HepG2 (cell line): Measurements from ENCODE around the gene NT5C3B. TPM values are rescaled to one million over a fixed set of nuclear protein-coding genes. Genes with fewer than 3 reads are reported as not detected.
A peak's percentile ranks its signal among the peaks of the same experiment; 100 is the strongest.

Source experiments
- CC2D1A ChIP-seq: sonication (generic); formaldehyde crosslinking; IDR thresholded peaks from 2 replicates; pipeline ENCODE4 v1.8.1; 2023; ENCODE audit warnings: mild to moderate bottlenecking, missing genetic modification reagents
- DDIT3 ChIP-seq: sonication (generic); formaldehyde crosslinking; IDR thresholded peaks from 2 replicates; pipeline ENCODE4 v1.4.0; 2020; ENCODE audit warnings: mild to moderate bottlenecking, missing genetic modification reagents
- DPF2 ChIP-seq: sonication (generic); formaldehyde crosslinking; IDR thresholded peaks from 2 replicates; pipeline ENCODE4 v1.4.0; 2020; ENCODE audit warnings: mild to moderate bottlenecking, low read depth, missing genetic modification reagents, borderline replicate concordance
- EED ChIP-seq: sonication (generic); formaldehyde crosslinking; IDR thresholded peaks from 2 replicates; pipeline ENCODE4 v1.5.0; 2020; ENCODE audit warnings: mild to moderate bottlenecking, missing genetic modification reagents
- ELK4 ChIP-seq: sonication (generic); formaldehyde crosslinking; IDR thresholded peaks from 2 replicates; pipeline ENCODE4 v1.9.0; 2021; ENCODE audit warnings: missing genetic modification reagents, borderline replicate concordance
- MEIS2 ChIP-seq: sonication (generic); formaldehyde crosslinking; IDR thresholded peaks from 2 replicates; pipeline ENCODE4 v1.9.0; 2021; ENCODE audit warnings: mild to moderate bottlenecking, missing genetic modification reagents
- RARA ChIP-seq: IDR thresholded peaks from 2 replicates; pipeline ENCODE4 v1.6.1; 2016; ENCODE audit warnings: missing genetic modification reagents, missing compliant biosample characterization
- RFXANK ChIP-seq: IDR thresholded peaks from 2 replicates; pipeline ENCODE4 v1.6.1; 2016
- RFXAP ChIP-seq: sonication (generic); formaldehyde crosslinking; IDR thresholded peaks from 2 replicates; pipeline ENCODE4 v1.4.0; 2020; ENCODE audit warnings: missing genetic modification reagents, borderline replicate concordance
- TCF12 ChIP-seq, 2 experiments: fragments of 450-650 bp in 1 of 2; sonication (generic) in 1 of 2; formaldehyde crosslinking in 1 of 2; IDR thresholded peaks; 2 replicates each; pipeline versions ENCODE4 v1.6.1 to v1.8.0; 2017 to 2022; ENCODE audit warnings: antibody characterized with exemption in 1 of 2, mild to moderate bottlenecking in 1 of 2, missing genetic modification reagents in 1 of 2, moderate library complexity in 1 of 2
- TOE1 ChIP-seq: sonication (generic); formaldehyde crosslinking; IDR thresholded peaks from 2 replicates; pipeline ENCODE4 v1.4.0; 2020; ENCODE audit warnings: mild to moderate bottlenecking, missing genetic modification reagents
- ZBTB7A ChIP-seq: sonication (generic); formaldehyde crosslinking; IDR thresholded peaks from 2 replicates; pipeline ENCODE4 v1.8.0; 2022; ENCODE audit warnings: mild to moderate bottlenecking, missing genetic modification reagents
- ZNF260 ChIP-seq: sonication (generic); formaldehyde crosslinking; IDR thresholded peaks from 2 replicates; pipeline ENCODE4 v1.4.0; 2020; ENCODE audit warnings: missing genetic modification reagents, low read depth, mild to moderate bottlenecking, borderline replicate concordance
- ZNF607 ChIP-seq: sonication (generic); formaldehyde crosslinking; IDR thresholded peaks from 2 replicates; pipeline ENCODE4 v1.5.1; 2020; ENCODE audit warnings: missing genetic modification reagents, mild to moderate bottlenecking, borderline replicate concordance
- polyA plus RNA-seq, 8 experiments: library from polyadenylated mRNA; depleted of rRNA in 3 of 8; stranded (reverse) in 7 of 8; unstranded in 1 of 8; fragments of >200 nt; fragmentation: Illumina TruSeq in 4 of 8; extraction: Trizol in 4 of 8; gene quantifications; 2 replicates each; pipeline versions ENCODE4 v1.2.1 to v1.2.3, GENCODE V29; 2011 to 2016; ENCODE audit warnings: low read depth in 4 of 8, missing spikeins in 1 of 8, mixed read lengths in 1 of 8; ENCODE audit not compliant: insufficient read depth in 1 of 8
- total RNA-seq, 5 experiments: library from RNA; depleted of rRNA; stranded (reverse); fragments of >200 nt; fragmentation: Illumina TruSeq; extraction: Trizol; gene quantifications; 2 replicates each; pipeline ENCODE4 v1.2.3, GENCODE V29; 2016; ENCODE audit warnings: low read depth in 1 of 5
- TF ChIP-seq, protein P1 (sequence below): sonication (generic); formaldehyde crosslinking; IDR thresholded peaks from 2 replicates; pipeline ENCODE4 v1.5.0; 2020; ENCODE audit warnings: mild to moderate bottlenecking, missing genetic modification reagents
- TF ChIP-seq, protein P2 (sequence below): sonication (generic); formaldehyde crosslinking; IDR thresholded peaks from 2 replicates; pipeline ENCODE4 v1.4.0; 2020; ENCODE audit warnings: missing genetic modification reagents
- TF ChIP-seq, protein P3 (sequence below): IDR thresholded peaks from 2 replicates; pipeline ENCODE4 v1.6.1; 2016; ENCODE audit warnings: control low read depth
- TF ChIP-seq, protein P4 (sequence below): IDR thresholded peaks from 2 replicates; pipeline ENCODE4 v1.6.1; 2016; ENCODE audit warnings: mild to moderate bottlenecking

NT5C3B gene
- total and polyA plus RNA-seq, 2 of the 13 experiments (the other 11 are each of a cell fraction or from before 2014, with no cell fraction given) = 104 to 126 TPM

DNA sequence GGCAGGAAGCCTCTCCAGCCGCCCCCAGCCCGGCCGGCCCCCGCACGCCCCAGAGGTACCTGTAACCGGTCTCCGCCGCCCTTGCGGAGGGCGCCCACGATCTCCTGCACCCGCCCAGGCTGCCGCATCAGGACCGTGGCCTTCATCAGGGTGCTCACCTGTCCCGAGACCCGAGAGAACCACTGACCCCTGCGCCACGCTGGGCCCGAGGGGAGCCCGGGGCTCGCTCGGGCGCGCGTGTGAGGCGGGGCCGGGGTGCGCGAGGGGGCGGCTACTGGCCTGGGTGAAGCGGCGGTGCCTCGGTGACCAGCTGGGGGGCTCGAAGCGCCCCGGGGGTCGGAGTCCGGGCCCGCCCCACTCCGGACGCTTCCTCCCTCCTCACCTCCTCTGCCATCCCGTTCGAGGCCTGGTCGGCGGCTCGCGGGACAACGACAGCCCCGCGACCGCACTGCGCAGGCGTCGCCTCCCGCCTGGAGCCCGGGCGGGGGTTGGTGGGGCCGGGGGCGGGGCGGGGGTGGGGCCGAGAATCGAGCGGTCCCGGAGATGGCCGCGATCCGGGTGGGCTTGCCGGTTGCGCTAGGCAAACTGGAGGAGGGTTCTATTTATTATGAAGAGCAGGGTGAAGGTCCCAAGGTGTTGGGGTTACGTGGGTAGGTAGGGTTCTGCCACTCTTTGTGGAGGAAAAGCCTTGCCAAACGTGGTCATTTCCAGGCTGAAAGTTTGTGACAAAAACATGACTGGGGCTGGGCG lies at the start of gene NT5C3B (continued):
- TF ChIP-seq, protein P1, sequence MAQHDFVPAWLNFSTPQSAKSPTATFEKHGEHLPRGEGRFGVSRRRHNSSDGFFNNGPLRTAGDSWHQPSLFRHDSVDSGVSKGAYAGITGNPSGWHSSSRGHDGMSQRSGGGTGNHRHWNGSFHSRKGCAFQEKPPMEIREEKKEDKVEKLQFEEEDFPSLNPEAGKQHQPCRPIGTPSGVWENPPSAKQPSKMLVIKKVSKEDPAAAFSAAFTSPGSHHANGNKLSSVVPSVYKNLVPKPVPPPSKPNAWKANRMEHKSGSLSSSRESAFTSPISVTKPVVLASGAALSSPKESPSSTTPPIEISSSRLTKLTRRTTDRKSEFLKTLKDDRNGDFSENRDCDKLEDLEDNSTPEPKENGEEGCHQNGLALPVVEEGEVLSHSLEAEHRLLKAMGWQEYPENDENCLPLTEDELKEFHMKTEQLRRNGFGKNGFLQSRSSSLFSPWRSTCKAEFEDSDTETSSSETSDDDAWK (CRISPR knock-in tag) = no peak
- TF ChIP-seq TOE1 (CRISPR knock-in tag) (no peak), EED (CRISPR knock-in tag) (no peak; the same call in 1 of the 2 replicates), ELK4 (CRISPR knock-in tag) (0 out of 2 replicates have a peak, but pooled peaks have one; percentile 22), MEIS2 (CRISPR knock-in tag) (no peak; the same call in 1 of the 2 replicates), ZBTB7A (CRISPR knock-in tag) (peak; percentile 55; the same call in 1 of the 2 replicates), RFXAP (CRISPR knock-in tag) (no peak), ZNF260 (CRISPR knock-in tag) (no peak), DDIT3 (CRISPR knock-in tag) (no peak), ZNF607 (CRISPR knock-in tag) (0 out of 2 replicates have a peak, but pooled peaks have one; percentile 70), DPF2 (CRISPR knock-in tag) (no peak), CC2D1A (CRISPR knock-in tag) (no peak), RARA (CRISPR knock-in tag) (0 out of 2 replicates have a peak, but pooled peaks have one; percentile 5), RFXANK (CRISPR knock-in tag) (0 out of 2 replicates have a peak, but pooled peaks have one; percentile 3), TCF12 (IDR thresholded peaks at IDR 0.05) (no peak), TCF12 (CRISPR knock-in tag; IDR thresholded peaks at IDR 0.05) (peak; percentile 67; the same call in 1 of the 2 replicates)
- TF ChIP-seq, protein P2, sequence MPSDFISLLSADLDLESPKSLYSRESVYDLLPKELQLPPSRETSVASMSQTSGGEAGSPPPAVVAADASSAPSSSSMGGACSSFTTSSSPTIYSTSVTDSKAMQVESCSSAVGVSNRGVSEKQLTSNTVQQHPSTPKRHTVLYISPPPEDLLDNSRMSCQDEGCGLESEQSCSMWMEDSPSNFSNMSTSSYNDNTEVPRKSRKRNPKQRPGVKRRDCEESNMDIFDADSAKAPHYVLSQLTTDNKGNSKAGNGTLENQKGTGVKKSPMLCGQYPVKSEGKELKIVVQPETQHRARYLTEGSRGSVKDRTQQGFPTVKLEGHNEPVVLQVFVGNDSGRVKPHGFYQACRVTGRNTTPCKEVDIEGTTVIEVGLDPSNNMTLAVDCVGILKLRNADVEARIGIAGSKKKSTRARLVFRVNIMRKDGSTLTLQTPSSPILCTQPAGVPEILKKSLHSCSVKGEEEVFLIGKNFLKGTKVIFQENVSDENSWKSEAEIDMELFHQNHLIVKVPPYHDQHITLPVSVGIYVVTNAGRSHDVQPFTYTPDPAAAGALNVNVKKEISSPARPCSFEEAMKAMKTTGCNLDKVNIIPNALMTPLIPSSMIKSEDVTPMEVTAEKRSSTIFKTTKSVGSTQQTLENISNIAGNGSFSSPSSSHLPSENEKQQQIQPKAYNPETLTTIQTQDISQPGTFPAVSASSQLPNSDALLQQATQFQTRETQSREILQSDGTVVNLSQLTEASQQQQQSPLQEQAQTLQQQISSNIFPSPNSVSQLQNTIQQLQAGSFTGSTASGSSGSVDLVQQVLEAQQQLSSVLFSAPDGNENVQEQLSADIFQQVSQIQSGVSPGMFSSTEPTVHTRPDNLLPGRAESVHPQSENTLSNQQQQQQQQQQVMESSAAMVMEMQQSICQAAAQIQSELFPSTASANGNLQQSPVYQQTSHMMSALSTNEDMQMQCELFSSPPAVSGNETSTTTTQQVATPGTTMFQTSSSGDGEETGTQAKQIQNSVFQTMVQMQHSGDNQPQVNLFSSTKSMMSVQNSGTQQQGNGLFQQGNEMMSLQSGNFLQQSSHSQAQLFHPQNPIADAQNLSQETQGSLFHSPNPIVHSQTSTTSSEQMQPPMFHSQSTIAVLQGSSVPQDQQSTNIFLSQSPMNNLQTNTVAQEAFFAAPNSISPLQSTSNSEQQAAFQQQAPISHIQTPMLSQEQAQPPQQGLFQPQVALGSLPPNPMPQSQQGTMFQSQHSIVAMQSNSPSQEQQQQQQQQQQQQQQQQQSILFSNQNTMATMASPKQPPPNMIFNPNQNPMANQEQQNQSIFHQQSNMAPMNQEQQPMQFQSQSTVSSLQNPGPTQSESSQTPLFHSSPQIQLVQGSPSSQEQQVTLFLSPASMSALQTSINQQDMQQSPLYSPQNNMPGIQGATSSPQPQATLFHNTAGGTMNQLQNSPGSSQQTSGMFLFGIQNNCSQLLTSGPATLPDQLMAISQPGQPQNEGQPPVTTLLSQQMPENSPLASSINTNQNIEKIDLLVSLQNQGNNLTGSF (CRISPR knock-in tag) = no peak
- TF ChIP-seq, protein P3, sequence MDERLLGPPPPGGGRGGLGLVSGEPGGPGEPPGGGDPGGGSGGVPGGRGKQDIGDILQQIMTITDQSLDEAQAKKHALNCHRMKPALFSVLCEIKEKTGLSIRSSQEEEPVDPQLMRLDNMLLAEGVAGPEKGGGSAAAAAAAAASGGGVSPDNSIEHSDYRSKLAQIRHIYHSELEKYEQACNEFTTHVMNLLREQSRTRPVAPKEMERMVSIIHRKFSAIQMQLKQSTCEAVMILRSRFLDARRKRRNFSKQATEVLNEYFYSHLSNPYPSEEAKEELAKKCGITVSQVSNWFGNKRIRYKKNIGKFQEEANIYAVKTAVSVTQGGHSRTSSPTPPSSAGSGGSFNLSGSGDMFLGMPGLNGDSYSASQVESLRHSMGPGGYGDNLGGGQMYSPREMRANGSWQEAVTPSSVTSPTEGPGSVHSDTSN = no peak
- TF ChIP-seq, protein P4, sequence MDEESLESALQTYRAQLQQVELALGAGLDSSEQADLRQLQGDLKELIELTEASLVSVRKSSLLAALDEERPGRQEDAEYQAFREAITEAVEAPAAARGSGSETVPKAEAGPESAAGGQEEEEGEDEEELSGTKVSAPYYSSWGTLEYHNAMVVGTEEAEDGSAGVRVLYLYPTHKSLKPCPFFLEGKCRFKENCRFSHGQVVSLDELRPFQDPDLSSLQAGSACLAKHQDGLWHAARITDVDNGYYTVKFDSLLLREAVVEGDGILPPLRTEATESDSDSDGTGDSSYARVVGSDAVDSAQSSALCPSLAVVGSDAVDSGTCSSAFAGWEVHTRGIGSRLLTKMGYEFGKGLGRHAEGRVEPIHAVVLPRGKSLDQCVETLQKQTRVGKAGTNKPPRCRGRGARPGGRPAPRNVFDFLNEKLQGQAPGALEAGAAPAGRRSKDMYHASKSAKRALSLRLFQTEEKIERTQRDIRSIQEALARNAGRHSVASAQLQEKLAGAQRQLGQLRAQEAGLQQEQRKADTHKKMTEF (CRISPR knock-in tag) = no peak
